GM23338 (cell line): Measurements from ENCODE around the gene ZCCHC14. TPM values are rescaled to one million over a fixed set of nuclear protein-coding genes. Genes with fewer than 3 reads are reported as not detected.

Source experiments
- ATAC-seq: fragments of 200-7000 bp; cut with Tn5 transposase; 3 replicates; pipeline ENCODE4 v1.9.1; 2020
- DNase-seq: peaks from one replicate; pipeline ENCODE4 v3.0.0-alpha.2; 2015; ENCODE audit warnings: low spot score
- H2AFZ ChIP-seq: fragments of 200-600 bp; sonication (generic); 2 replicates; pipeline ENCODE4 v1.8.0; 2016; ENCODE audit warnings: antibody characterized with exemption, mild to moderate bottlenecking, moderate library complexity
- H3F3A ChIP-seq: fragments of 200-600 bp; sonication (generic); replicated peaks from 2 replicates; pipeline ENCODE4 v1.8.0; 2017; ENCODE audit warnings: antibody characterized with exemption, mixed run types, low read depth
- H3K27ac ChIP-seq: fragments of 200-600 bp; sonication (generic); 2 replicates; pipeline ENCODE4 v1.6.1; 2016; ENCODE audit warnings: low read depth
- H3K27me3 ChIP-seq: fragments of 200-600 bp; sonication (generic); 2 replicates; pipeline ENCODE4 v1.8.0; 2016; ENCODE audit warnings: mild to moderate bottlenecking, mixed run types, moderate library complexity; ENCODE audit not compliant: insufficient read depth
- H3K36me3 ChIP-seq: fragments of 200-600 bp; sonication (generic); 2 replicates; pipeline ENCODE4 v1.8.0; 2016; ENCODE audit warnings: mild to moderate bottlenecking; ENCODE audit not compliant: insufficient read depth
- H3K4me1 ChIP-seq: fragments of 200-600 bp; sonication (generic); 2 replicates; pipeline ENCODE4 v1.8.0; 2016; ENCODE audit warnings: mild to moderate bottlenecking, moderate library complexity; ENCODE audit not compliant: insufficient read depth
- H3K4me2 ChIP-seq: fragments of 200-600 bp; sonication (generic); 2 replicates; pipeline ENCODE4 v1.7.1; 2017; ENCODE audit warnings: mixed run types
- H3K4me3 ChIP-seq: fragments of 200-600 bp; sonication (generic); 2 replicates; pipeline ENCODE4 v1.6.1; 2016; ENCODE audit warnings: mixed run types
- H3K79me2 ChIP-seq: fragments of 200-600 bp; sonication (generic); replicated peaks from 2 replicates; pipeline ENCODE4 v1.8.0; 2017; ENCODE audit warnings: mild to moderate bottlenecking; ENCODE audit not compliant: insufficient read depth
- H3K9me2 ChIP-seq: fragments of 200-600 bp; sonication (generic); 2 replicates; pipeline ENCODE4 v1.8.0; 2017; ENCODE audit not compliant: insufficient read depth
- H4K20me1 ChIP-seq: fragments of 200-600 bp; sonication (generic); replicated peaks from 2 replicates; pipeline ENCODE4 v1.8.0; 2017; ENCODE audit warnings: mild to moderate bottlenecking; ENCODE audit not compliant: insufficient read depth
- H3K27ac Mint-ChIP-seq: 2 replicates; pipeline ENCODE4 v1.8.0; 2020; ENCODE audit warnings: inconsistent platforms, mild to moderate bottlenecking, moderate library complexity, mixed read lengths
- H3K27me3 Mint-ChIP-seq: 3 replicates; pipeline ENCODE4 v1.8.0; 2022; ENCODE audit warnings: low read depth, mild to moderate bottlenecking, moderate library complexity, mixed read lengths, inconsistent platforms; ENCODE audit not compliant: insufficient read depth, poor library complexity
- H3K36me3 Mint-ChIP-seq: 3 replicates; pipeline ENCODE4 v1.8.0; 2021; ENCODE audit warnings: low read depth, mild to moderate bottlenecking, inconsistent platforms, moderate library complexity, mixed read lengths
- H3K4me1 Mint-ChIP-seq: 3 replicates; pipeline ENCODE4 v1.8.0; 2020; ENCODE audit warnings: mild to moderate bottlenecking, inconsistent platforms, mixed read lengths
- H3K4me3 Mint-ChIP-seq: 3 replicates; pipeline ENCODE4 v1.8.0; 2021; ENCODE audit warnings: moderate library complexity, mild to moderate bottlenecking, inconsistent platforms, mixed read lengths
- H3K9me3 Mint-ChIP-seq: 3 replicates; pipeline ENCODE4 v1.8.0; 2020; ENCODE audit warnings: moderate library complexity, mild to moderate bottlenecking, inconsistent platforms, mixed read lengths
- CREB1 ChIP-seq: fragments of 250-450 bp; sonication (Bioruptor Pico); IDR thresholded peaks from 2 replicates; pipeline ENCODE4 v1.5.0; 2020; ENCODE audit warnings: low read depth, mild to moderate bottlenecking, moderate library complexity
- EZH2 ChIP-seq: fragments of 200-600 bp; sonication (generic); IDR thresholded peaks from one replicate; pipeline ENCODE4 v1.8.0; 2017; ENCODE audit warnings: antibody characterized with exemption, mild to moderate bottlenecking, low read depth; ENCODE audit not compliant: unreplicated experiment
- EZH2phosphoT487 ChIP-seq: fragments of 200-600 bp; sonication (generic); IDR thresholded peaks from one replicate; pipeline ENCODE4 v1.8.1; 2018; ENCODE audit warnings: antibody characterized with exemption; ENCODE audit not compliant: unreplicated experiment
- JUNB ChIP-seq: IDR thresholded peaks from one replicate; pipeline ENCODE4 v1.6.1; 2016; ENCODE audit warnings: antibody characterized with exemption; ENCODE audit not compliant: unreplicated experiment
- NANOG ChIP-seq: IDR thresholded peaks from 2 replicates; pipeline ENCODE4 v1.6.1; 2016; ENCODE audit warnings: antibody characterized with exemption, borderline replicate concordance
- POLR2AphosphoS5 ChIP-seq: IDR thresholded peaks from 2 replicates; pipeline ENCODE4 v1.6.1; 2016; ENCODE audit warnings: antibody characterized with exemption, low read depth
- STAT1 ChIP-seq: IDR thresholded peaks from one replicate; pipeline ENCODE4 v1.6.1; 2016; ENCODE audit warnings: antibody characterized with exemption; ENCODE audit not compliant: unreplicated experiment
- ZNF114 ChIP-seq: fragments of 250-450 bp; sonication (Bioruptor Pico); IDR thresholded peaks from 2 replicates; pipeline ENCODE4 v1.5.0; 2020; ENCODE audit warnings: mild to moderate bottlenecking, moderate library complexity
- ZNF331 ChIP-seq: fragments of 250-450 bp; sonication (Bioruptor Pico); IDR thresholded peaks from 2 replicates; pipeline ENCODE4 v1.5.0; 2020; ENCODE audit warnings: low read depth, mild to moderate bottlenecking, moderate library complexity
- polyA plus RNA-seq: library from polyadenylated mRNA; unstranded; fragments of >200 nt; fragmentation: Nextera tagmentation; extraction: Ambion mirVana; gene quantifications from 2 replicates; pipeline ENCODE4 v1.2.1, GENCODE V29; 2016
- total RNA-seq: library from RNA; depleted of rRNA; stranded (reverse); fragments of >200 nt; shearing (Covaris generic); gene quantifications from 2 replicates; pipeline ENCODE4 v1.2.3, GENCODE V29; 2014
- TF ChIP-seq, protein P1 (sequence below): fragments of 250-450 bp; sonication (Bioruptor Pico); IDR thresholded peaks from 2 replicates; pipeline ENCODE4 v1.5.0; 2020; ENCODE audit warnings: mild to moderate bottlenecking, moderate library complexity
- TF ChIP-seq, protein P2 (sequence below): IDR thresholded peaks from one replicate; pipeline ENCODE4 v1.6.1; 2018; ENCODE audit warnings: antibody characterized with exemption; ENCODE audit not compliant: unreplicated experiment
- TF ChIP-seq, protein P3 (sequence below), 2 experiments: fragments of 200-600 bp in 1 of 2; sonication (generic) in 1 of 2; conservative IDR thresholded peaks; 2 replicates each; pipeline versions ENCODE4 v1.5.1 to v1.6.1; 2016 to 2017; ENCODE audit warnings: antibody characterized with exemption in 2 of 2, low read depth in 2 of 2, mild to moderate bottlenecking in 2 of 2, moderate library complexity in 1 of 2
- TF ChIP-seq, protein P4 (sequence below): IDR thresholded peaks from 2 replicates; pipeline ENCODE4 v1.6.1; 2016; ENCODE audit warnings: antibody characterized with exemption

The ZCCHC14 gene
- total and polyA plus RNA-seq, 2 experiments from 2014 or later = 6.8 to 22.4 TPM

DNA sequence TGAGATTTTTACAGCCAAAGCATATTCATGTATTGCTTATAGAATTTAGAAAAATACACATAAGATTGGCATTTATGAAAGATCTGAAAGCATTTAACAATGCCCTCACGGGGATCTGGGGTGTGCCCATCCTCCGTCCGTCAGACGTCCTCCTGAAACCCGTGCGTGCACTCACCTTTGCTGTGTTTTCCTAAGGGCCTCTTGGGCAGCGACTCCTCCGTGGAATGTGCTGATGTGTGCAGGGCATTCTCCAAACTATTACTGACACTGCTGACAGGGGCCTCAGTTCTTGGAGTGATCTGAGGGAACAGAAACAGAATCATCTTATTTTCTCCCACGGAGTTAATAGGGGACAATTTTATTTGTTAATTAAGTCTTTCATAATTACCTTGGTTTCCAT lies 33.0 kb downstream of the ZCCHC14 start:
- Histone ChIP-seq H3K27me3 (no peaks in the 10 kb centered on the region), H3K4me1 (no peaks in the 10 kb centered on the region), H3K36me3 (no peaks in the 10 kb centered on the region), H3K4me3 (no peak overlapping the region), H4K20me1 (peaks cover 10% of the 10 kb centered on the region), H3F3A (no peaks in the 10 kb centered on the region), H3K79me2 (peaks cover 40% of the 10 kb centered on the region), H3K9me2 (no peaks in the 10 kb centered on the region), H3K27ac (no peak overlapping the region), H3K4me2 (no peak overlapping the region), H2AFZ (no peak overlapping the region)
- H3K9me3 Mint-ChIP-seq = no peaks in the 10 kb centered on the region
- TF ChIP-seq, protein P1, sequence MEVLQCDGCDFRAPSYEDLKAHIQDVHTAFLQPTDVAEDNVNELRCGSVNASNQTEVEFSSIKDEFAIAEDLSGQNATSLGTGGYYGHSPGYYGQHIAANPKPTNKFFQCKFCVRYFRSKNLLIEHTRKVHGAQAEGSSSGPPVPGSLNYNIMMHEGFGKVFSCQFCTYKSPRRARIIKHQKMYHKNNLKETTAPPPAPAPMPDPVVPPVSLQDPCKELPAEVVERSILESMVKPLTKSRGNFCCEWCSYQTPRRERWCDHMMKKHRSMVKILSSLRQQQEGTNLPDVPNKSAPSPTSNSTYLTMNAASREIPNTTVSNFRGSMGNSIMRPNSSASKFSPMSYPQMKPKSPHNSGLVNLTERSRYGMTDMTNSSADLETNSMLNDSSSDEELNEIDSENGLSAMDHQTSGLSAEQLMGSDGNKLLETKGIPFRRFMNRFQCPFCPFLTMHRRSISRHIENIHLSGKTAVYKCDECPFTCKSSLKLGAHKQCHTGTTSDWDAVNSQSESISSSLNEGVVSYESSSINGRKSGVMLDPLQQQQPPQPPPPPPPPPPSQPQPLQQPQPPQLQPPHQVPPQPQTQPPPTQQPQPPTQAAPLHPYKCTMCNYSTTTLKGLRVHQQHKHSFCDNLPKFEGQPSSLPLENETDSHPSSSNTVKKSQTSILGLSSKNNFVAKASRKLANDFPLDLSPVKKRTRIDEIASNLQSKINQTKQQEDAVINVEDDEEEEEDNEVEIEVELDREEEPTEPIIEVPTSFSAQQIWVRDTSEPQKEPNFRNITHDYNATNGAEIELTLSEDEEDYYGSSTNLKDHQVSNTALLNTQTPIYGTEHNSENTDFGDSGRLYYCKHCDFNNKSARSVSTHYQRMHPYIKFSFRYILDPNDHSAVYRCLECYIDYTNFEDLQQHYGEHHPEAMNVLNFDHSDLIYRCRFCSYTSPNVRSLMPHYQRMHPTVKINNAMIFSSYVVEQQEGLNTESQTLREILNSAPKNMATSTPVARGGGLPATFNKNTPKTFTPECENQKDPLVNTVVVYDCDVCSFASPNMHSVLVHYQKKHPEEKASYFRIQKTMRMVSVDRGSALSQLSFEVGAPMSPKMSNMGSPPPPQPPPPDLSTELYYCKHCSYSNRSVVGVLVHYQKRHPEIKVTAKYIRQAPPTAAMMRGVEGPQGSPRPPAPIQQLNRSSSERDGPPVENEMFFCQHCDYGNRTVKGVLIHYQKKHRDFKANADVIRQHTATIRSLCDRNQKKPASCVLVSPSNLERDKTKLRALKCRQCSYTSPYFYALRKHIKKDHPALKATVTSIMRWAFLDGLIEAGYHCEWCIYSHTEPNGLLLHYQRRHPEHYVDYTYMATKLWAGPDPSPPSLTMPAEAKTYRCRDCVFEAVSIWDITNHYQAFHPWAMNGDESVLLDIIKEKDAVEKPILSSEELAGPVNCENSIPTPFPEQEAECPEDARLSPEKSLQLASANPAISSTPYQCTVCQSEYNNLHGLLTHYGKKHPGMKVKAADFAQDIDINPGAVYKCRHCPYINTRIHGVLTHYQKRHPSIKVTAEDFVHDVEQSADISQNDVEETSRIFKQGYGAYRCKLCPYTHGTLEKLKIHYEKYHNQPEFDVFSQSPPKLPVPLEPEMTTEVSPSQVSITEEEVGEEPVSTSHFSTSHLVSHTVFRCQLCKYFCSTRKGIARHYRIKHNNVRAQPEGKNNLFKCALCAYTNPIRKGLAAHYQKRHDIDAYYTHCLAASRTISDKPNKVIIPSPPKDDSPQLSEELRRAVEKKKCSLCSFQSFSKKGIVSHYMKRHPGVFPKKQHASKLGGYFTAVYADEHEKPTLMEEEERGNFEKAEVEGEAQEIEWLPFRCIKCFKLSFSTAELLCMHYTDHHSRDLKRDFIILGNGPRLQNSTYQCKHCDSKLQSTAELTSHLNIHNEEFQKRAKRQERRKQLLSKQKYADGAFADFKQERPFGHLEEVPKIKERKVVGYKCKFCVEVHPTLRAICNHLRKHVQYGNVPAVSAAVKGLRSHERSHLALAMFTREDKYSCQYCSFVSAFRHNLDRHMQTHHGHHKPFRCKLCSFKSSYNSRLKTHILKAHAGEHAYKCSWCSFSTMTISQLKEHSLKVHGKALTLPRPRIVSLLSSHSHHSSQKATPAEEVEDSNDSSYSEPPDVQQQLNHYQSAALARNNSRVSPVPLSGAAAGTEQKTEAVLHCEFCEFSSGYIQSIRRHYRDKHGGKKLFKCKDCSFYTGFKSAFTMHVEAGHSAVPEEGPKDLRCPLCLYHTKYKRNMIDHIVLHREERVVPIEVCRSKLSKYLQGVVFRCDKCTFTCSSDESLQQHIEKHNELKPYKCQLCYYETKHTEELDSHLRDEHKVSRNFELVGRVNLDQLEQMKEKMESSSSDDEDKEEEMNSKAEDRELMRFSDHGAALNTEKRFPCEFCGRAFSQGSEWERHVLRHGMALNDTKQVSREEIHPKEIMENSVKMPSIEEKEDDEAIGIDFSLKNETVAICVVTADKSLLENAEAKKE (CRISPR knock-in tag) = no peak
- TF ChIP-seq CREB1 (CRISPR knock-in tag) (no peak), ZNF114 (CRISPR knock-in tag) (no peak), STAT1 (no peak), EZH2phosphoT487 (no peak), NANOG (no peak), POLR2AphosphoS5 (no peak), ZNF331 (CRISPR knock-in tag) (no peak), EZH2 (no peak), JUNB (no peak)
- TF ChIP-seq, protein P2, sequence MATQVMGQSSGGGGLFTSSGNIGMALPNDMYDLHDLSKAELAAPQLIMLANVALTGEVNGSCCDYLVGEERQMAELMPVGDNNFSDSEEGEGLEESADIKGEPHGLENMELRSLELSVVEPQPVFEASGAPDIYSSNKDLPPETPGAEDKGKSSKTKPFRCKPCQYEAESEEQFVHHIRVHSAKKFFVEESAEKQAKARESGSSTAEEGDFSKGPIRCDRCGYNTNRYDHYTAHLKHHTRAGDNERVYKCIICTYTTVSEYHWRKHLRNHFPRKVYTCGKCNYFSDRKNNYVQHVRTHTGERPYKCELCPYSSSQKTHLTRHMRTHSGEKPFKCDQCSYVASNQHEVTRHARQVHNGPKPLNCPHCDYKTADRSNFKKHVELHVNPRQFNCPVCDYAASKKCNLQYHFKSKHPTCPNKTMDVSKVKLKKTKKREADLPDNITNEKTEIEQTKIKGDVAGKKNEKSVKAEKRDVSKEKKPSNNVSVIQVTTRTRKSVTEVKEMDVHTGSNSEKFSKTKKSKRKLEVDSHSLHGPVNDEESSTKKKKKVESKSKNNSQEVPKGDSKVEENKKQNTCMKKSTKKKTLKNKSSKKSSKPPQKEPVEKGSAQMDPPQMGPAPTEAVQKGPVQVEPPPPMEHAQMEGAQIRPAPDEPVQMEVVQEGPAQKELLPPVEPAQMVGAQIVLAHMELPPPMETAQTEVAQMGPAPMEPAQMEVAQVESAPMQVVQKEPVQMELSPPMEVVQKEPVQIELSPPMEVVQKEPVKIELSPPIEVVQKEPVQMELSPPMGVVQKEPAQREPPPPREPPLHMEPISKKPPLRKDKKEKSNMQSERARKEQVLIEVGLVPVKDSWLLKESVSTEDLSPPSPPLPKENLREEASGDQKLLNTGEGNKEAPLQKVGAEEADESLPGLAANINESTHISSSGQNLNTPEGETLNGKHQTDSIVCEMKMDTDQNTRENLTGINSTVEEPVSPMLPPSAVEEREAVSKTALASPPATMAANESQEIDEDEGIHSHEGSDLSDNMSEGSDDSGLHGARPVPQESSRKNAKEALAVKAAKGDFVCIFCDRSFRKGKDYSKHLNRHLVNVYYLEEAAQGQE = no peak
- TF ChIP-seq, protein P3, sequence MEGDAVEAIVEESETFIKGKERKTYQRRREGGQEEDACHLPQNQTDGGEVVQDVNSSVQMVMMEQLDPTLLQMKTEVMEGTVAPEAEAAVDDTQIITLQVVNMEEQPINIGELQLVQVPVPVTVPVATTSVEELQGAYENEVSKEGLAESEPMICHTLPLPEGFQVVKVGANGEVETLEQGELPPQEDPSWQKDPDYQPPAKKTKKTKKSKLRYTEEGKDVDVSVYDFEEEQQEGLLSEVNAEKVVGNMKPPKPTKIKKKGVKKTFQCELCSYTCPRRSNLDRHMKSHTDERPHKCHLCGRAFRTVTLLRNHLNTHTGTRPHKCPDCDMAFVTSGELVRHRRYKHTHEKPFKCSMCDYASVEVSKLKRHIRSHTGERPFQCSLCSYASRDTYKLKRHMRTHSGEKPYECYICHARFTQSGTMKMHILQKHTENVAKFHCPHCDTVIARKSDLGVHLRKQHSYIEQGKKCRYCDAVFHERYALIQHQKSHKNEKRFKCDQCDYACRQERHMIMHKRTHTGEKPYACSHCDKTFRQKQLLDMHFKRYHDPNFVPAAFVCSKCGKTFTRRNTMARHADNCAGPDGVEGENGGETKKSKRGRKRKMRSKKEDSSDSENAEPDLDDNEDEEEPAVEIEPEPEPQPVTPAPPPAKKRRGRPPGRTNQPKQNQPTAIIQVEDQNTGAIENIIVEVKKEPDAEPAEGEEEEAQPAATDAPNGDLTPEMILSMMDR (conservative IDR thresholded peaks at IDR 0.05; ENCODE audit: low read depth in 2 of 2) = no peak
- TF ChIP-seq, protein P4, sequence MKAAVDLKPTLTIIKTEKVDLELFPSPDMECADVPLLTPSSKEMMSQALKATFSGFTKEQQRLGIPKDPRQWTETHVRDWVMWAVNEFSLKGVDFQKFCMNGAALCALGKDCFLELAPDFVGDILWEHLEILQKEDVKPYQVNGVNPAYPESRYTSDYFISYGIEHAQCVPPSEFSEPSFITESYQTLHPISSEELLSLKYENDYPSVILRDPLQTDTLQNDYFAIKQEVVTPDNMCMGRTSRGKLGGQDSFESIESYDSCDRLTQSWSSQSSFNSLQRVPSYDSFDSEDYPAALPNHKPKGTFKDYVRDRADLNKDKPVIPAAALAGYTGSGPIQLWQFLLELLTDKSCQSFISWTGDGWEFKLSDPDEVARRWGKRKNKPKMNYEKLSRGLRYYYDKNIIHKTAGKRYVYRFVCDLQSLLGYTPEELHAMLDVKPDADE = no peak
- peaks cover 16% of the 10 kb centered on the region for H3K36me3 Mint-ChIP-seq
- no peak for DNase-seq
- H3K27me3 Mint-ChIP-seq = peaks cover 6% of the 10 kb centered on the region
- no peak for ATAC-seq
- no peak overlapping the region for H3K27ac Mint-ChIP-seq
- peaks cover 14% of the 10 kb centered on the region for H3K4me1 Mint-ChIP-seq
- H3K4me3 Mint-ChIP-seq = no peak overlapping the region
